ENCODE measurements around the gene CCDC40. TPM values are rescaled to one million over a fixed set of nuclear protein-coding genes. Genes with fewer than 3 reads are reported as not detected.

CCDC40 gene
- total RNA-seq, 4 donors from 2014 or later, result 6.7 to 17.3 (median 9.4) TPM

DNA sequence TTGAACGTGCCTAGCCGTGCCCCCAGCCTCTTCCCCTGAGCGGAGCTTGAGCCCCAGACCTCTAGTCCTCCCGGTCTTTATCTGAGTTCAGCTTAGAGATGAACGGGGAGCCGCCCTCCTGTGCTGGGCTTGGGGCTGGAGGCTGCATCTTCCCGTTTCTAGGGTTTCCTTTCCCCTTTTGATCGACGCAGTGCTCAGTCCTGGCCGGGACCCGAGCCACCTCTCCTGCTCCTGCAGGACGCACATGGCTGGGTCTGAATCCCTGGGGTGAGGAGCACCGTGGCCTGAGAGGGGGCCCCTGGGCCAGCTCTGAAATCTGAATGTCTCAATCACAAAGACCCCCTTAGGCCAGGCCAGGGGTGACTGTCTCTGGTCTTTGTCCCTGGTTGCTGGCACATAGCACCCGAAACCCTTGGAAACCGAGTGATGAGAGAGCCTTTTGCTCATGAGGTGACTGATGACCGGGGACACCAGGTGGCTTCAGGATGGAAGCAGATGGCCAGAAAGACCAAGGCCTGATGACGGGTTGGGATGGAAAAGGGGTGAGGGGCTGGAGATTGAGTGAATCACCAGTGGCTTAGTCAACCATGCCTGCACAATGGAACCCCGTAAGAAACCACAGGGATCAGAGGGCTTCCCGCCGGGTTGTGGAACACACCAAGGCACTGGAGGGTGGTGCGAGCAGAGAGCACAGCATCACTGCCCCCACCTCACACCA, 65.7 kb downstream of the CCDC40 start:
- H3K9me3 ChIP-seq, result no peaks in the 10 kb centered on the region
- WGBS, 2 donors, result 35 to 37% methylated on average over 19 to 21 of the region's 21 CpGs
- peak in 1 of 2 donors; percentile 25 for DNase-seq
- H3K27me3 ChIP-seq, result no peaks in the 10 kb centered on the region
- peaks cover 10 to 20% of the 10 kb centered on the region in 2 donors for H3K4me1 ChIP-seq
- peak overlapping the region; percentile 32 to 93 (median 45) for H3K4me3 ChIP-seq (replicated peaks in 1 of 3)
- peak overlapping the region in 2 of 3 donors; percentile 83 to 90 for H3K27ac ChIP-seq
- no peaks in the 10 kb centered on the region for H3K36me3 ChIP-seq
- TF ChIP-seq POLR2A (IDR thresholded peaks at IDR 0.05), result no peak
- TF ChIP-seq, protein P1, sequence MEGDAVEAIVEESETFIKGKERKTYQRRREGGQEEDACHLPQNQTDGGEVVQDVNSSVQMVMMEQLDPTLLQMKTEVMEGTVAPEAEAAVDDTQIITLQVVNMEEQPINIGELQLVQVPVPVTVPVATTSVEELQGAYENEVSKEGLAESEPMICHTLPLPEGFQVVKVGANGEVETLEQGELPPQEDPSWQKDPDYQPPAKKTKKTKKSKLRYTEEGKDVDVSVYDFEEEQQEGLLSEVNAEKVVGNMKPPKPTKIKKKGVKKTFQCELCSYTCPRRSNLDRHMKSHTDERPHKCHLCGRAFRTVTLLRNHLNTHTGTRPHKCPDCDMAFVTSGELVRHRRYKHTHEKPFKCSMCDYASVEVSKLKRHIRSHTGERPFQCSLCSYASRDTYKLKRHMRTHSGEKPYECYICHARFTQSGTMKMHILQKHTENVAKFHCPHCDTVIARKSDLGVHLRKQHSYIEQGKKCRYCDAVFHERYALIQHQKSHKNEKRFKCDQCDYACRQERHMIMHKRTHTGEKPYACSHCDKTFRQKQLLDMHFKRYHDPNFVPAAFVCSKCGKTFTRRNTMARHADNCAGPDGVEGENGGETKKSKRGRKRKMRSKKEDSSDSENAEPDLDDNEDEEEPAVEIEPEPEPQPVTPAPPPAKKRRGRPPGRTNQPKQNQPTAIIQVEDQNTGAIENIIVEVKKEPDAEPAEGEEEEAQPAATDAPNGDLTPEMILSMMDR (IDR thresholded peaks at IDR 0.05), result no peak
- intact Hi-C loops (cut with DNase I), result loop anchor here (5.0 kb wide), 1 partner anchor 95 kb away; no protein-coding TSS in a partner anchor

GRCh38 chr17:80102664-80103448, 66.4 kb downstream of the CCDC40 start:
- DNase-seq, result no peak
- intact Hi-C loops (cut with DNase I), result loop anchor here (5.0 kb wide), 1 partner anchor 96 kb away; no protein-coding TSS in a partner anchor
- WGBS, 2 donors, result 85 to 89% methylated on average over 15 of the region's 15 CpGs

DNA sequence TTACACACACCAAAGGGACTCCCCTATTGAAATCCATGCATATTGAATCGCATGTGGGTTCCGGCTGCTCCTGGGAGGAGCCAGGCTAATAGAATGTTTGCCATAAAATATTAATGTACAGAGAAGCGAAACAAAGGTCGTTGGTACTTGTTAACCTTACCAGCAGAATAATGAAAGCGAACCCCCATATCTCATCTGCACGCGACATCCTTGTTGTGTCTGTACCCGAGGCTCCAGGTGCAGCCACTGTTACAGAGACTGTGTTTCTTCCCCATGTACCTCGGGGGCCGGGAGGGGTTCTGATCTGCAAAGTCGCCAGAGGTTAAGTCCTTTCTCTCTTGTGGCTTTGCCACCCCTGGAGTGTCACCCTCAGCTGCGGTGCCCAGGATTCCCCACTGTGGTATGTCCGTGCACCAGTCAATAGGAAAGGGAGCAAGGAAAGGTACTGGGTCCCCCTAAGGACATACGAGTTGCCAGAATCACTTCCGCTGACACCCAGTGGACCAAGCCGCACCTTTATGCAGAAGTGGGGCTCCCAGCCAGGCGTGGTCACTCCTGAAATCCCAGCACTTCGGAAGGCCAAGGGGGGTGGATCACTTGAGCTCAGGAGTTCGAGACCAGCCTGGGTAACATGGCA, 67.1 kb downstream of the CCDC40 start:
- intact Hi-C loops (cut with DNase I), result loop anchor here (5.0 kb wide), 1 partner anchor 96 kb away; no protein-coding TSS in a partner anchor
- DNase-seq, result no peak

More at GRCh38 chr17:80102664-80103448, 66.4 kb downstream of the CCDC40 start:
- Histone ChIP-seq H3K9me3 (no peaks in the 10 kb centered on the region), H3K27ac (no peak overlapping the region), H3K4me3 (replicated peaks in 1 of 3) (no peak overlapping the region), H3K36me3 (no peaks in the 10 kb centered on the region), H3K4me1 (peaks cover 10 to 20% of the 10 kb centered on the region in 2 donors), H3K27me3 (no peaks in the 10 kb centered on the region)
- TF ChIP-seq POLR2A (IDR thresholded peaks at IDR 0.05), result no peak
- TF ChIP-seq, protein P1 (IDR thresholded peaks at IDR 0.05), result no peak

GRCh38 chr17:80104321-80104955, 68.0 kb downstream of the CCDC40 start:
- Histone ChIP-seq H3K36me3 (no peaks in the 10 kb centered on the region), H3K4me3 (replicated peaks in 1 of 3) (no peak overlapping the region), H3K27me3 (no peaks in the 10 kb centered on the region), H3K9me3 (no peaks in the 10 kb centered on the region), H3K4me1 (peaks cover 10 to 20% of the 10 kb centered on the region in 2 donors), H3K27ac (no peak overlapping the region)
- no peak for TF ChIP-seq POLR2A (IDR thresholded peaks at IDR 0.05)
- TF ChIP-seq, protein P1 (IDR thresholded peaks at IDR 0.05), result no peak
- peak; percentile 49 to 66 for DNase-seq
- intact Hi-C loops (cut with DNase I), result loop anchor here (5.0 kb wide), 1 partner anchor 97 kb away; no protein-coding TSS in a partner anchor
- WGBS, 2 donors, result 29 to 36% methylated on average over 3 to 14 of the region's 26 CpGs

More for the DNA sequence above, 67.1 kb downstream of the CCDC40 start:
- Histone ChIP-seq H3K9me3 (no peaks in the 10 kb centered on the region), H3K27me3 (no peaks in the 10 kb centered on the region), H3K4me3 (replicated peaks in 1 of 3) (no peak overlapping the region), H3K27ac (no peak overlapping the region), H3K4me1 (peaks cover 10 to 20% of the 10 kb centered on the region in 2 donors), H3K36me3 (no peaks in the 10 kb centered on the region)
- WGBS, 2 donors, result 86 to 91% methylated on average over 16 to 19 of the region's 19 CpGs
- TF ChIP-seq POLR2A (IDR thresholded peaks at IDR 0.05), result no peak
- TF ChIP-seq, protein P1 (IDR thresholded peaks at IDR 0.05), result no peak

All from thyroid gland (tissue), 4 donors.